ENCODE data around the gene COL4A6. TPM values are rescaled to one million over a fixed set of nuclear protein-coding genes. Genes with fewer than 3 reads are reported as not detected.
A peak's percentile ranks its signal among the peaks of the same experiment; 100 is the strongest.

Gene COL4A6
- total and polyA plus RNA-seq, 10 of the 15 experiments (the other 5 are each of a cell fraction or from before 2014, with no cell fraction given) = 0.02 to 0.56 (median 0.05) TPM; not detected in 3

- Histone ChIP-seq H3K27ac (ENCODE audit: control insufficient read depth, insufficient read depth) (no peak overlapping the region), H3K4me3 (no peak overlapping the region), H3K79me2 (ENCODE audit: control insufficient read depth, insufficient read depth, low read length) (no peaks in the 10 kb centered on the region), H3K4me1 (ENCODE audit: control insufficient read depth, insufficient read depth, low read length) (no peaks in the 10 kb centered on the region), H3K4me2 (ENCODE audit: control insufficient read depth, insufficient read depth) (no peak overlapping the region), H3K36me3 (ENCODE audit: control insufficient read depth in 2 of 2, insufficient read depth in 2 of 2, low read length in 1 of 2) (peaks cover 0 to 5% of the 10 kb centered on the region in 2 experiments; a peak in 2 of 4 replicates), H2AFZ (ENCODE audit: control insufficient read depth, low read depth, low read length) (no peak overlapping the region), H4K20me1 (ENCODE audit: control insufficient read depth, insufficient read depth) (no peaks in the 10 kb centered on the region), H3K9ac (ENCODE audit: control insufficient read depth, insufficient read depth, low read length) (no peak overlapping the region), H3K27me3 (replicated peaks in 1 of 2; ENCODE audit: control insufficient read depth in 2 of 2, insufficient read depth in 2 of 2, low read length in 1 of 2) (no peaks in the 10 kb centered on the region), H3K9me3 (replicated peaks; ENCODE audit: control insufficient read depth, insufficient read depth, low read length) (no peaks in the 10 kb centered on the region)
- in situ Hi-C loops (cut with MboI) = no loop called here
- DNase-seq (ENCODE audit: low read depth, low spot score) (no peak), ATAC-seq (peak; percentile 77), FAIRE-seq (no peak)
- ChIA-PET SMC1A (ENCODE audit: uncharacterized antibody, unreplicated experiment) (interaction anchor here (1.1 kb wide), 1 partner anchor 117 kb away, joined by 3 read pairs; no protein-coding TSS in a partner anchor), CTCF (interaction anchor here (0.5 to 1.8 kb wide), 17 partner anchors 9 to 458 kb away, joined by 3 to 9 read pairs (median 4); partner anchors contain the start of genes ATG4A and PSMD10), POLR2A (interaction anchor here (0.7 kb wide), 1 partner anchor 118 kb away, joined by 3 read pairs; no protein-coding TSS in a partner anchor), RAD21 (ENCODE audit: unreplicated experiment) (interaction anchor here (0.9 to 1.1 kb wide), 2 partner anchors 13 to 118 kb away, joined by 3 to 4 read pairs; no protein-coding TSS in a partner anchor)
- BruUV-seq (replicated peaks) = no TSS peak
- WGBS (ENCODE audit: insufficient coverage, insufficient replicate concordance, low lambda C conversion rate, missing lambda C conversion rate) = 44% methylated on average over 7 of the region's 7 CpGs
- intact Hi-C loops (cut with micrococcal nuclease; ENCODE audit: unreplicated experiment) = loop anchor here (1.0 kb wide), 1 partner anchor 119 kb away; no protein-coding TSS in a partner anchor
- TF ChIP-seq SMC3 (IDR thresholded peaks at IDR 0.05; ENCODE audit: borderline replicate concordance, low read length) (0 out of 2 replicates have a peak, but pooled peaks have one; percentile 5), HDGF (IDR thresholded peaks at IDR 0.05) (no peak), NR2F1 (conservative IDR thresholded peaks at IDR 0.05) (no peak), TCF12 (IDR thresholded peaks at IDR 0.05; ENCODE audit: low read depth, low read length) (no peak), ZBTB33 (IDR thresholded peaks at IDR 0.05) (no peak), BCLAF1 (IDR thresholded peaks at IDR 0.05) (no peak), CTCF (IDR thresholded peaks at IDR 0.05 in 2 of 3, conservative IDR thresholded peaks at IDR 0.05 in 1 of 3; ENCODE audit: control insufficient read depth in 2 of 3, extremely low read depth in 1 of 3, insufficient read depth in 1 of 3, low read depth in 3 of 3, low read length in 3 of 3) (peak; percentile 44 to 67 (median 58)), FOS (IDR thresholded peaks at IDR 0.05; ENCODE audit: borderline replicate concordance, extremely low read depth, insufficient read length) (no peak), SUPT20H (IDR thresholded peaks at IDR 0.05; ENCODE audit: borderline replicate concordance, control insufficient read depth, low read depth, low read length) (no peak), MYC (IDR thresholded peaks at IDR 0.05; ENCODE audit: insufficient read depth, insufficient read length, insufficient replicate concordance, low read length, severe bottlenecking) (no peak), HDAC6 (IDR thresholded peaks at IDR 0.05; ENCODE audit: unreplicated experiment) (no peak), RB1 (IDR thresholded peaks at IDR 0.05; ENCODE audit: borderline replicate concordance) (no peak), CBX5 (IDR thresholded peaks at IDR 0.05; ENCODE audit: low read depth) (no peak), SRF (IDR thresholded peaks at IDR 0.05; ENCODE audit: low read depth in 2 of 2, low read length in 2 of 2) (no peak)
Observed at GRCh38 chrX:108138814-108139702, 299.2 kb downstream of the COL4A6 start.
